ENCODE data around the gene DHX16. TPM values are rescaled to one million over a fixed set of nuclear protein-coding genes. Genes with fewer than 3 reads are reported as not detected.

DHX16 gene
- total and polyA plus RNA-seq, 2 of the 4 experiments (the other 2 are of a cell fraction): 47.9 to 48.4 TPM

DNA sequence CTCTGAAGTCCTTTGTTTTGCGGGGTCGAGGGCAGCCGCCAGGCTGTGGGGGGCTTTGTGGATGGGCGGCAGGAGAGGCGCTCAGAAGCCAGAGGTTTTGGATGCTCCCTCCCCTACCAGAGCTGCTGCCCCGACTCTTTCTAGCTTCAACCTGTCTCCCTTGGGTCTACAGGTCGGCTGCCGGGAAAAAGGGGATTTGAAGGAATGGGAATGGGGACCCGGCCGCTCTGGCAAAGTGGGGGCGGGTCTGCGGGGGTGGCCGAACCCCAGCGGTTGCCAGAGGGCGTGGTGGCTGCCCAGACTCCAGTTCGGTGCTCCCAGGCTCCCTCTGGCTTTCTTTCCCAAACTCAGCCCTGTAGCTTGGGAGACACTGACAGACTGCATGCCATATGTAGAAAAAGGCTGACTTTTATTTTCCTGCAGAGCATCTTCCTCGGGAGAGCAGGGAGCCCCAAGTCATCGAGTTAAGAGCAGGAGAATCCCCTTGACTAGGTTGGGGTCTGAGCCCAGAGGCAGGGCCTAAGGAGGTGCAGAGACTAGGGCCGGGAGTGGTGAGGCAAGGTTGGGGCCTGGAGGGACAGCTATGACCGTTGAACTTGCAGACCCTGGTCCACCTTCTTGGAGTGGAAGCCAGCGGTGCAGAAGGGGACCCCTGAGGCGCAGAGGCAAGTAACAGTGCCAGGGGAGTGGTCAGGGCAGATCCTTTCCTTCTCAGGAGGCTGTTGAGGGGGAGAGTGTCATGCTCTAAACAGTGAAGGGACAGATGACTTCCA lies 15.0 kb upstream of the DHX16 start:
- POLR2A ChIA-PET (ENCODE audit: unreplicated experiment): interaction anchor here (0.5 to 0.6 kb wide), 2 partner anchors 34 to 59 kb away, joined by 3 read pairs; no protein-coding TSS in a partner anchor
- Histone ChIP-seq H2AK9ac (replicated peaks; ENCODE audit: low read depth, low read length, poor library complexity) (peak overlapping the region; percentile 100), H2BK5ac (ENCODE audit: low read depth, low read length, poor library complexity, severe bottlenecking) (peak overlapping the region; percentile 92), H3K9me1 (ENCODE audit: insufficient read depth, low read length) (peaks cover 13% of the 10 kb centered on the region), H3K4me2 (ENCODE audit: low read depth, low read length) (peak overlapping the region; percentile 73), H3K14ac (replicated peaks; ENCODE audit: low read depth, low read length) (peak overlapping the region; percentile 97), H2BK120ac (ENCODE audit: low read depth, low read length) (peak overlapping the region; percentile 82), H3K23ac (ENCODE audit: low read depth, low read length) (peak overlapping the region; percentile 93), H3K9ac (ENCODE audit: low read depth, low read length) (peak overlapping the region; percentile 92), H3K4me1 (ENCODE audit: control insufficient read depth, insufficient read depth, low read length) (peaks cover 19% of the 10 kb centered on the region), H2BK20ac (ENCODE audit: low read depth, low read length) (peak overlapping the region; percentile 60; the same call in 1 of the 2 replicates), H3K27me3 (ENCODE audit: control insufficient read depth, insufficient read depth, low read length) (no peaks in the 10 kb centered on the region), H3K4ac (ENCODE audit: low read depth, low read length) (peak overlapping the region; percentile 98), H4K5ac (ENCODE audit: low read depth, low read length) (peak overlapping the region; percentile 69), H4K91ac (ENCODE audit: insufficient read depth, low read depth, low read length) (peak overlapping the region; percentile 97), H2AFZ (replicated peaks; ENCODE audit: low read length, poor library complexity) (peak overlapping the region; percentile 89), H3K9me3 (ENCODE audit: control insufficient read depth, insufficient read depth, low read length) (no peaks in the 10 kb centered on the region), H3K79me1 (ENCODE audit: low read depth in 1 of 2, low read length in 2 of 2) (peaks cover 18 to 41% of the 10 kb centered on the region in 2 experiments; a peak in 3 of 4 replicates), H4K8ac (ENCODE audit: low read depth in 2 of 2, low read length in 2 of 2) (peak overlapping the region; percentile 88 to 96), H3K18ac (ENCODE audit: low read depth, low read length) (peak overlapping the region; percentile 65), H3K56ac (ENCODE audit: extremely low read depth, insufficient read depth, low read length) (peak overlapping the region; percentile 95), H2BK15ac (ENCODE audit: low read depth, low read length) (peak overlapping the region; percentile 40; the same call in 2 of the 3 replicates), H3K36me3 (ENCODE audit: control insufficient read depth, insufficient read depth, low read length) (peaks cover 21% of the 10 kb centered on the region), H2AK5ac (ENCODE audit: low read depth, low read length) (peak overlapping the region; percentile 98), H3K4me3 (ENCODE audit: insufficient read depth, low read depth, low read length) (peak overlapping the region; percentile 97), H3K27ac (ENCODE audit: insufficient read depth, low read length) (peak overlapping the region; percentile 96), H4K20me1 (ENCODE audit: insufficient read depth, low read length) (peaks cover 31% of the 10 kb centered on the region)
- dilution Hi-C loops (cut with HindIII; ENCODE audit: low sequenced_read_pairs, unreplicated experiment): no loop called here
- TF ChIP-seq SMC3 (IDR thresholded peaks at IDR 0.05; ENCODE audit: low read depth, low read length): 0 out of 2 replicates have a peak, but pooled peaks have one; percentile 7
- TF ChIP-seq CHD1 (IDR thresholded peaks at IDR 0.05; ENCODE audit: low read depth, low read length): no peak
- TF ChIP-seq MAZ (IDR thresholded peaks at IDR 0.05; ENCODE audit: borderline replicate concordance, low read depth, low read length): no peak
- TF ChIP-seq, protein P1, sequence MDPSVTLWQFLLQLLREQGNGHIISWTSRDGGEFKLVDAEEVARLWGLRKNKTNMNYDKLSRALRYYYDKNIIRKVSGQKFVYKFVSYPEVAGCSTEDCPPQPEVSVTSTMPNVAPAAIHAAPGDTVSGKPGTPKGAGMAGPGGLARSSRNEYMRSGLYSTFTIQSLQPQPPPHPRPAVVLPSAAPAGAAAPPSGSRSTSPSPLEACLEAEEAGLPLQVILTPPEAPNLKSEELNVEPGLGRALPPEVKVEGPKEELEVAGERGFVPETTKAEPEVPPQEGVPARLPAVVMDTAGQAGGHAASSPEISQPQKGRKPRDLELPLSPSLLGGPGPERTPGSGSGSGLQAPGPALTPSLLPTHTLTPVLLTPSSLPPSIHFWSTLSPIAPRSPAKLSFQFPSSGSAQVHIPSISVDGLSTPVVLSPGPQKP (IDR thresholded peaks at IDR 0.05; ENCODE audit: borderline replicate concordance, low read depth, low read length): no peak
- no peak for TF ChIP-seq FOS (IDR thresholded peaks at IDR 0.05; ENCODE audit: low read depth, low read length)
- TF ChIP-seq, protein P2, sequence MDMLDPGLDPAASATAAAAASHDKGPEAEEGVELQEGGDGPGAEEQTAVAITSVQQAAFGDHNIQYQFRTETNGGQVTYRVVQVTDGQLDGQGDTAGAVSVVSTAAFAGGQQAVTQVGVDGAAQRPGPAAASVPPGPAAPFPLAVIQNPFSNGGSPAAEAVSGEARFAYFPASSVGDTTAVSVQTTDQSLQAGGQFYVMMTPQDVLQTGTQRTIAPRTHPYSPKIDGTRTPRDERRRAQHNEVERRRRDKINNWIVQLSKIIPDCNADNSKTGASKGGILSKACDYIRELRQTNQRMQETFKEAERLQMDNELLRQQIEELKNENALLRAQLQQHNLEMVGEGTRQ (IDR thresholded peaks at IDR 0.05; ENCODE audit: low read depth, low read length): no peak
- peak; percentile 68; the same call in 1 of the 2 replicates for TF ChIP-seq POLR2A (IDR thresholded peaks at IDR 0.05; ENCODE audit: low read depth, low read length)
- TF ChIP-seq, protein P3, sequence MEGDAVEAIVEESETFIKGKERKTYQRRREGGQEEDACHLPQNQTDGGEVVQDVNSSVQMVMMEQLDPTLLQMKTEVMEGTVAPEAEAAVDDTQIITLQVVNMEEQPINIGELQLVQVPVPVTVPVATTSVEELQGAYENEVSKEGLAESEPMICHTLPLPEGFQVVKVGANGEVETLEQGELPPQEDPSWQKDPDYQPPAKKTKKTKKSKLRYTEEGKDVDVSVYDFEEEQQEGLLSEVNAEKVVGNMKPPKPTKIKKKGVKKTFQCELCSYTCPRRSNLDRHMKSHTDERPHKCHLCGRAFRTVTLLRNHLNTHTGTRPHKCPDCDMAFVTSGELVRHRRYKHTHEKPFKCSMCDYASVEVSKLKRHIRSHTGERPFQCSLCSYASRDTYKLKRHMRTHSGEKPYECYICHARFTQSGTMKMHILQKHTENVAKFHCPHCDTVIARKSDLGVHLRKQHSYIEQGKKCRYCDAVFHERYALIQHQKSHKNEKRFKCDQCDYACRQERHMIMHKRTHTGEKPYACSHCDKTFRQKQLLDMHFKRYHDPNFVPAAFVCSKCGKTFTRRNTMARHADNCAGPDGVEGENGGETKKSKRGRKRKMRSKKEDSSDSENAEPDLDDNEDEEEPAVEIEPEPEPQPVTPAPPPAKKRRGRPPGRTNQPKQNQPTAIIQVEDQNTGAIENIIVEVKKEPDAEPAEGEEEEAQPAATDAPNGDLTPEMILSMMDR (conservative IDR thresholded peaks at IDR 0.05; ENCODE audit: low read depth, low read length): peak; percentile 33
- CTCF ChIA-PET: interaction anchor here (0.7 to 2.2 kb wide), 2 partner anchors 9 to 35 kb away, joined by 3 to 6 read pairs; no protein-coding TSS in a partner anchor
- in situ Hi-C loops (cut with MboI; ENCODE audit: low sequenced_read_pairs): no loop called here
- intact Hi-C loops (cut with micrococcal nuclease): no loop called here
- BruUV-seq (replicated peaks): TSS peak; percentile 27
- 13% methylated on average over 6 of the region's 22 CpGs; no CpG with 5 or more reads in 1 of the 2 experiments for WGBS, 2 experiments (ENCODE audit: extremely low coverage in 2 of 2, insufficient read length in 1 of 2)
- DNase-seq (peak; percentile 47), ATAC-seq (ENCODE audit: low read depth) (no peak)

Measured in IMR-90 (cell line).